GM19238 (cell line): ENCODE measurements around the gene NFIC.
"Not testable (repeated sequence)": the region's sequence is repeated elsewhere in the genome, so short reads cannot be mapped to it uniquely, and the experiment has no call there.

Experiments
- DNase-seq: peaks from one replicate; pipeline ENCODE4 v3.0.0; 2011; ENCODE audit warnings: low spot score; ENCODE audit not compliant: insufficient read length

The NFIC gene

DNA sequence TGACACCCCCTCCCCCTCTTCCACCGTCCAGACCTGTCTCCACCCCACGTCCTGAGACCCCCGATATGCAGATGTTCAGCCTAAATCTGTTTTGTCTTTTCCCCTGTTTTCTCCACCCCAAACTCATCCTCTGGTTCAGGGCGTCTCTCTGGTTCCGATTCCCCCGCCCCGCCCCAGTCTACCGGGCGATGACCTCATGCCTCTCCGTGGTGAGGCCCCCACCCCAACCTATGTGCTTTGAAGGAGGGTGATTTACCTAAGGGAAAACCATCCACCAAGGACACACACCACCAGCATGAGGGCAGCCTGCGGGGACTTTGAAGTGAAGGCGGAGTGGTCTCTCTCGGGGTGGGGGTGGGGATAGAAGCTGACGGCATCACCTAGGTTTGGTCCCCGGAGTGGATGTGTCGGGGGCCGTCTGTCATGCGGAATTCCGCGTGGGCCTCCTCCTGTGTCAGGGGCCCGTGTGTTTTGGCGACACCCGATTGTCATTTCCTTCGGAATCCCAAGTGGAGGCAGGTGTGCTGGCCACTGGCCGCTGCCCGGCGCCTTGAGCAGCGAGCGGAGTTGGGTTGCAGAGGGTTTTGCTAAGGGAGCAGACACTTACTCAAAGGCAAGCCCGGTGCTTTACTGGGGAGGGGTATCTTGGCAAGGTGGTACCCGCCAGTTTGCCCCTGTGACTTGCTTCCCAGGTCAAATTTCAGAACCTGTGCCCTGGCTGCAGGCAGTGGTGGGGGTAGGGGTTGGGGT, 141.2 kb downstream of the NFIC start:
- no peak for DNase-seq

- DNase-seq: not testable (repeated sequence)
These were observed 141.8 kb downstream of the NFIC start for GRCh38 chr19:3508121-3508661.

DNA sequence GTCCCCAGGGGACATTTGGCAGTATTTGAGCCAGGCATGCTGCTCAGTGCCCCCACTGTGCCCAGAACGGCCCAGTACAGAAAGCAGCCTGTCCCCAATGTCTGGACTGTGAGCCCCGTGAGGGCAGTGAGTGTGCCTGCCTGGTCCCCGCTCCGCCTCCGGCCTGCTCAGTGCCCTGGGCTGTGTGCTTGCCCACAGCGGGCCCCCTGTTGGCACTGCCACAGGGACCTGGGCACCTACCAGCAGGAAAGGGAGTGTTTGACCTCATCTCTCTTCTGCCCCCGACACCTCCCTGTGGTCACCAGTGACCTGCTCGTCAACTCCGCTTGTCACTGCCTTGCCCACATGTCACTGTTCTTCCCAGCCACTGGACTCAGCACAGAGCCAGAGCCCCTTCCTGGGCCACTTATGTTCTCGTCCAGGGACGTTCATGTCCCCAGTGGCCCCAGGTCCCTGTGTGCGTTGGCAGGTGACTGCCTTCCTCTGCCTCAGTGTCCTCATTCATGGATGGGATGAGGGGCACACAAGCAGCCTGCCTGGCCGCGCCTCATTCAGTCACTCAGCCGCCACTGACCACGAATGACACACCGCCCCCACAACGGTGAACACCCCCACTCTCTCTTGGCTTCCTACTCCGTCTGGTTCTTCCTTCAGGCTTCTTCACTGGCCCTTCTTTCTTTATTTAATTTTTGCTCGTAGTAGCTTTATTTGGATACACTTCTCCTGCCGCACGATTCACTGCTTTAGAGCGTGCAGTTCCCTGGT, 142.6 kb downstream of the NFIC start:
- DNase-seq: no peak

GRCh38 chr19:3509566-3509989, 143.2 kb downstream of the NFIC start:
- DNase-seq: no peak

GRCh38 chr19:3510727-3511126, 144.3 kb downstream of the NFIC start:
- no peak for DNase-seq

DNA sequence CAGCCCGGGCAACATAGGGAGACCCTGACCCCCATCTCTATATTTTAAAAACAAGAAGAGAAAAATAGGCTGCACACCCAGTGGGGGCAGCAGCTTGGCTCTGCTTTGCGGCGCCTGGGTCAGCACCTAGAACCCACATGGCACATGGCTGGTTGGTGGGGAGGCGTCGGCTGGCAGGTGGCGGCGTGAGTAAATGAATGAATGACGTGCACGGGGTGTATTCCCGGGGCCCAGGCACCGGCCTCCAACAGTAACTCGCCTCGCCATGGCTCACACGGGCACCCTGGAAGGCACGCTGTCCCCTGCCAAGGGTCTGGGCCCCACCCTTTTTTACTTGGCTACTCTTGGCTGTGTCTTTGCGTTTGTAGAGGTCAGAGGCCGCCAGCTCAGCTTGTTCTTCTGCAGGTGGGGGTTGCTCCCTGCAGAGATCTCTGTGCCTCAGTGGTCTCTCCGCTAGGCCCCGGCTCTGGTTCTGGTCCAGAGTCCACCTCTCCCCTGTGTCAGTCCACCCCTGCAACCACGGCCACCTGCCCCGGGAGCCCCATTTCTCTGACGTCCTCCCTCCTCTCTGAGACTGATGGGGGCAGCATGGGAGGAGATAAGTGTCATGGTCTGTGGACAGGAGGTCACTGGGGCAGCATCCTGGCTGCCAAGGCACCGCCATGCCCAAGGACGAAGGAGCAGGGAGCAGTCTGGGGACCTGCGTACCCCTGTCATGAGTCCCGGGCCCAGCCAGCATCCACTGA, 145.3 kb downstream of the NFIC start:
- no peak for DNase-seq

DNA sequence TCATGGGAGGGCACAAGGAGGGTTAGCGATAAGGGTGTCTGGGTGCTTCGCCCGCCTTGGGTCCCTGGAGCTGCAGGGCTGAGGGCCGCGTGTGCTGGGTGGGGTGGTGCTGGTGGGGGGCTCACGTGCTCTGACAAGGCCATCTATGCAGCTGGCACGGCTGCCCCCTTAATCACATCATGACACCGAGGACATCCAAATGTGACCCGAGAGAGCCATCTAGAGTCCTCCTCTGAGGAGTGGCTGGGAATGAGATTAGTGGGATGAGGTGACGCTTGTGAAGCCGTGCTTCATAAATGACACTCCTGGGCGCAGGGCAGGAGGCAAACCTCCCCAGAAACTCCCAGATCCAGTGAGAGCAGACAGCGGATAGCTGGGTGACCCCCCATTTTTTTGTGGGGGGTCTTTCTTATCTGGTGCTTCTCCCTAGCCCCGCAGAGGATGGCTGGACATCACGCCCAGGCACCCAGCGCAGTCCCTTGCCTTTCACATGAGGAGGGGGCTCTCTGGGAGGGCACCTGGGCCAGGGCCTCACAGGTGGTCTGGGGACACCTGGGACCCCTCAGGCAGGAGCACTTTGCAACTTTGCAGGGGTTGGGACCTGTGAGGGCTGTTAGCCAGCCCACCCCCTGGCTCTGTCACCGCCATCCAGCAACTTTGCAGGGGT, 146.3 kb downstream of the NFIC start:
- DNase-seq: no peak

DNA sequence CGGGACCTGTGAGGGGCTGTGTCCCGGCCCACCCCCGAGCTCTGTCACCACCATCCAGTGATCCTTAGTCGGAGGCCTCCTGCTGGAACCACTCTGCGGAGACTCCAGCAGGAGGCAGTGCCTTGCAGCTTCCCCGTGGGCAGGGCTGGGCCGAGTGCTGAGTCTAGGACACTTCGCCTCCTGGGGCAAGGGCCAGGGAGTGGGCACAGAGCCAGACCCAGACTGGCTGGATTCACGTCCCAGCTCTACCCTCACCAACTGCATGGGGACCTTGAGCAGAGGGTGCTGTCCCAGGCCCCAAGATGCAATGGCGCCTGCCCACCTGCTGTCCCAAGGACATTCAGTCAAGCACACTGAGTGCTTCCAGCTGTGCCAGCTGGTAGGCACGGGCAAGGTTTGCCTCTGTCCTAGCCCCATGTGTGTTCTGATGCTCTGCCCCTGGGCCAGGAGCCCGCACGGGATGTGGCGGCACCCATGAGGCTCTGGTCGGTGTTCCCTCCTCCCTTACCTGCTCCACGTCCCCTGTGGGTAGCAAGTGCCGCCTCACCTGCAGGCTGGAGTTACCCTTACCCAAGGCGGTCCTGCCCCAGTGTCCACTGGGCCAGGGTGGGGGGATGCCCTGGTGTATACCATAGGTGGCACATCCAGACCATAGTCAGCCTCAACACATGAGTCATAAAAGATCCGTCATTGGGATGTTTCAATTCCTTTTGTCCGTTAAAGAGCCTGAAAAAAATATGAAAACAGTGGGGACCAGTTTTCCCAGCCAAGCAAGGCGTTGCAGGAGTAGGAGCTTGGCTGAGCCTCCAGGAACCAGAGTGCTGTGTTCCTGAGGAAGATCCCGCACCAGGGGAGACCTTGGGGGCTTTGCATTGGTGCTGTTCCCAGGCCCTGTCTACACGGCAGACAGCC, 147.1 kb downstream of the NFIC start:
- no peak for DNase-seq

GRCh38 chr19:3514930-3515329, 148.5 kb downstream of the NFIC start:
- DNase-seq: no peak

DNA sequence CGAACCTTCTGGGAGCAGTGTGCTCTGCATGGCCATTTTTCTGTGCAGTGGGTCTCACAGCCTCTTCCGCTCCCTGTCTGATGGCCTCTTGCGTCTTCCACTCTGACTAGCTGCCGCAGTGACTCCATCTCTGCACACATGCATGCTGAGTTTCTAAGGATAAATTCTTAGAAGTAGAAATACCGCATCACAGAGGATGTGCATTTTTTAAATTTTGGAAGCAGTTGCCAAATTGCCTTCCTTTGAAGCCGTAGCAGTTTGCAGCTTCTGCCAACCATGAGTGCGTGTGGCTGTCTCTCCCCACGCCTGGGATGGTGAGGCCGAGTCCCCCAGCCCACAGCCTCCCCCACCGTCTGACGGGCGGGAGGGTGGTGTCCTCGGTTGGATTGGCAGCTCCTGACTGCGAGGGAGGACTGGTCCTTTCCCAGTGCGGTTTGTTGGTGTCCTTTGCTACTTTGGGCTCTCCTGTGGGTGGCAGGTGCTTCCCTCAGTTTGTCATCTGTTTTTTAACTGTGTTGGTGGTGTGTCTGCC, 149.6 kb downstream of the NFIC start:
- DNase-seq: no peak

DNA sequence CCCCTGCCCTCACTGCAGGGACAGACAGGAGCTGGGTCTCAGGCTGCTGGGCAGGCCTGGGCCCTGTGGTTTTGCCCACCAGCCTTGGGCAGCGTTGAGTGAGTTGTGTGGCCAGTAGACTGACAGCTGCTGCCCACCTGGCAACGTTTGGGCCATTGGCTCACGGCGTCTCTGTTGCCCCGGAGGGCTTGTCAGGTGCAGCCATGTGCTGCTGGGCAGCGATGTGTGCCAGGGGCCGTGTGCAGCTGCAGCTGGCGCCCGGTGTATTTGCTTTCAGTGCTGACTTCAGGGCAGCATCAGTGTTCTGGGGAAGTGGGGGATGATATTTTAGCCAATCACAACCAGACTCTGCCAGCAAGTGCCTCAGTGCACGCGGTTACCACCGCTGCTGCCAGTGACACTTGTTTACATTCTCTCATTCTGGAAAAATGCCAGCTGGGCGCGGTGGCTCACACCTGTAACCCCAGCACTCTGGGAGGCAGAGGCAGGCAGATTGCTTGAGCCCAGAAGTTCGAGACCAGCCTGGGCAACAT, 150.4 kb downstream of the NFIC start:
- DNase-seq: peak; percentile 62

DNA sequence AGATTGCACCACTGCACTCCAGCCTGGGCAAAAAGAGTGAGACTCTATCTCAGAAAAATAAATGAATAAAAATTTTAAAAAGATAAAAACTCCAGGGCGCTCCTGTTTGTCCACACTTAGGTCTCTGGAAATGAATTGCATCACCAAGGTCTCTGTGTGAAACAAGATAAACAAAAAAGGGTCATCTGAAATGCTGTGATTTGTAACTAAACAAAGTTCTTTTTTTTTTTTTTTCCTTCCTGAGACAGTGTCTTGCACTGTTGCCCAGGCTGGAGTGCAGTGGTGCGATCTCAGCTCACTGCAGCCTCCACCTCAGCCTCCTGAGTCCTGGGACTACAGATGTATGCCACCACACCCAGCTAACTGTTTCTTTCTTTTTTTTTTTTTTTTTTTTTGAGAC, 151.3 kb downstream of the NFIC start:
- DNase-seq: no peak

DNA sequence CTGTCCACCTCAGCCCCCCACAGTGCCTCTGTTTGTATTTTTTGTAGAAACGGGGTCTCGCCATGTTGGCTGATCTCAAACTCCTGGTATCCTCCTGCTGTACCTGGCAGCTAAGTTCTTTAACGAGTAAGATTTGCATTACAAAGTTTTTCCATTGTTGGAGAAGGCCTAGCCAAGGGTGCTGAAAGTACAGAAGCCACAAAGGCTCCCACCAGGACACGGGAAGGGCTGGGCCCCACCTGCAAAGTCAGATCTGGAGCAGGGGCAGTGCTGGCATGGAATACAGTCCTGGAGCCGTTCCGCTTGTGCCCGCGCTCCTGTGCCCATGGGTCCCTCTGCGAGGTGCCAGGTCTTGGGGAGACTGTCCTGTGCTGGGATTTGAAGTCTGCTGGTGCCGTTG, 151.9 kb downstream of the NFIC start:
- no peak for DNase-seq

DNA sequence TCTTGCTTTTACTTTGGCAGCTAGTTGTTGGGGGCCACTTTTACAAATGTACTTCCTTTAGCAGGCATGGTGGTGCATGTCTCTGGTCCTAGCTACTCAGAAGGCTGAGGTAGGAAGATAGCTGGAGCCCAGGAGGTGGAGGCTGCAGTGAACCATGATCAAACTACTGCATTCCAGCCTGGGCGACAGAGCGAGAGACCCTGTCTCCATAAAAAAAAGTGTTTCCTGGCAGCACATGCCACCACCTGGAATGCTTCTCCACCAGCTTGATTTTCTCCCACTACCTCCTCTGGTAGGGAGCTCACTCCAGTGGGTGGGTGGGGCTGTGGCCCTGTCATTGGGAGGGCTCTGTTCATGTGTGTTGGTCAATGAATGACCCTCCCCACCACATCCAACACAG, 152.3 kb downstream of the NFIC start:
- no peak for DNase-seq
